ENCODE data around the gene CCDC3.
"Not testable (repeated sequence)": the region's sequence is repeated elsewhere in the genome, so short reads cannot be mapped to it uniquely, and the experiment has no call there.

Gene CCDC3

DNA sequence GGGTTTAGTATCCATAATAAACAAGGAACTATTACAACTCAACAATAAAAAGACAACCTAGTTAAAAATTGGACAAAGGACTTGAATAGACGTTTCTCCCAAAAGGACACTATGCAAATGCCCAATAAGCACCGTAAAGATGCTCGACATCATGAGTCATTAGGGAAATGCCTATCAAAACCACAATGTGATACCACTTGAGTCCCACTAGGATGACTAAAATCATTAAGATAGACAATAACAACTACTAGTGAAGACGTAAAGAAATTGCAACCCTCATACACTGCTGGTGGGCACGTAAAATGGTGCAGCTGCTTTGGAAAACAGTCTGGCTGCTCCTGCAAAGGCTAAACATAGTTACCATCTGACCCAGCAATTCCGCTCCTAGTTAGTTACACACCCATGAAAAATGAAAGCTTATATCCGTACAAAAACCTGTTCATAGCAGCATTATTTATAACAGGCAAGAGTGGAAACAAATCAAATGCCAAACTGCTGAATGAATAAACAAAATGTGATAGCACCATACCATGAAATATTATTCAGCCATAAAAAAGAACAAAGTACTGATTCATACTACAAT, 17.3 kb downstream of the CCDC3 start:
- TF ChIP-seq CTCF (IDR thresholded peaks at IDR 0.05; ENCODE audit: extremely low read depth, insufficient read depth, missing control alignments) = no peak
- in situ Hi-C loops (cut with MboI; ENCODE audit: low pct_unique_long_range_greater_than_20kb, low sequenced_read_pairs, unreplicated experiment) = no loop called here
- no peak for DNase-seq (ENCODE audit: low spot score)

DNA sequence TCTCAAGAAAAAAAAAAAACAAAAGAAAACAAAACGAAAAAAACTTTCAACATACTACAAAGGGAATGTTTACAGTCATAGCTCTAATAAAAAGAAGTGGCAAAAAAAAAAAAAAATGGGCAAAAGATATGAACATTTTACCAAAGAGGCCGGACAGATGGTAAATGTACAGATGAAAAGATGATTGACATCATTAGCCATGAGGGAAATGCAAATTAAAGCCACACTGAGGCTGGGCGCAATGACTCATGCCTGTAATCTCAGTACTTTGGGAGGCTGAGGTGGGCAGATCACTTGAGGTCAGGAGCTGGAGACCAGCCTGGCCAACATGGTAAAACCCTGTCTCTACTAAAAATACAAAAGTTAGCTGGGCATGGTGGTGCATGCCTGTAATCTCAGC, 17.9 kb downstream of the CCDC3 start:
- DNase-seq (ENCODE audit: low spot score); in situ Hi-C loops (cut with MboI; ENCODE audit: low pct_unique_long_range_greater_than_20kb, low sequenced_read_pairs, unreplicated experiment): not testable (repeated sequence)

- no peak for TF ChIP-seq CTCF (IDR thresholded peaks at IDR 0.05; ENCODE audit: extremely low read depth, insufficient read depth, missing control alignments)
- DNase-seq (ENCODE audit: low spot score) = no peak
- in situ Hi-C loops (cut with MboI; ENCODE audit: low pct_unique_long_range_greater_than_20kb, low sequenced_read_pairs, unreplicated experiment) = no loop called here
Measured at GRCh38 chr10:12981570-12981969, 19.9 kb downstream of the CCDC3 start.

GRCh38 chr10:12980713-12981306, 20.7 kb downstream of the CCDC3 start:
- no peak for TF ChIP-seq CTCF (IDR thresholded peaks at IDR 0.05; ENCODE audit: extremely low read depth, insufficient read depth, missing control alignments)
- no peak for DNase-seq (ENCODE audit: low spot score)
- in situ Hi-C loops (cut with MboI; ENCODE audit: low pct_unique_long_range_greater_than_20kb, low sequenced_read_pairs, unreplicated experiment) = no loop called here

DNA sequence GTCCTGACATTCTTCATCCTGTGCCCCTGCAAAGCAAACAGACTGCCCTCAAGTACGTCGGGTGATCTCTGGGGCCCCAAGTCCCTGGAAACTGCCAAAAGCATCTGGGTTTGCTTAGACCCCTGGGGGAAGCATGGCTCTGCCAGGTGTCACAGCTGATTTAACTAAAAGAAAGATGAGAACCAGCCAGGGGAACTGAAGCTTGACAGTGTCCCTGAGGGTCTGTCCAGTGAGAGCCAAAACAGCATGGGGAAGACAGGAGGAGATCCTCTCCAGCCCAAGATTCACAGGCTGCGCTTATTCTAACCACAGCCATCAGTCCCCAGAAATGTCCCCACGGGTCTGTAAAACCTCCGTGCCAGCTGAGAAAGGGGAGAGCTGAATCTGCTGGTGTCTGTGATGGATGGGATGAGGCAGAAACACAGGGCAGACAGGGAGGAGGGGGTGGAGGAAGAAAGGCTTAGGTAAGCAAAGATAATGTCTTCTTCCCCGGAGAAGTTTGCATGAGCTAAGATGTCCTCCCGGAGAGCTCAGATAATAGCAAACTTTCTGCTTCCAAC, 21.3 kb downstream of the CCDC3 start:
- in situ Hi-C loops (cut with MboI; ENCODE audit: low pct_unique_long_range_greater_than_20kb, low sequenced_read_pairs, unreplicated experiment) = no loop called here
- no peak for DNase-seq (ENCODE audit: low spot score)
- no peak for TF ChIP-seq CTCF (IDR thresholded peaks at IDR 0.05; ENCODE audit: extremely low read depth, insufficient read depth, missing control alignments)

DNA sequence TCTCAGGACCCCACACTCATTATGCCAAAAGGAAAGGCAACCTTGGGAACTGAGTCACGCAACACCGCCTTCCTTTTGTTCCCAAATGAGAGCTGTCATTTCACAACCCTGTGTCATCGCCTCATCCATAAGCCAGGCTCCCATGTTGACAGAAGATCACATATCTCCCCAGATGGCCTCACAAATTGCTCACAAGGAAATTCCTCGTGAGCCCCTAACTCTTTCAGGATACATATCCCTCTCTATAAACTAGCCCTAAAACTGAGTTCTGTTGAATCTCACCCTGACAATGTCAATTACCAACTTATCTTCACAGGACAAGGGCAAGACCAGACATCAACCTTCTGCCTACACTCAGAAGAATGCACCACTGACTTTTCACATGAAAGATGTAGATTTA, 22.6 kb downstream of the CCDC3 start:
- in situ Hi-C loops (cut with MboI; ENCODE audit: low pct_unique_long_range_greater_than_20kb, low sequenced_read_pairs, unreplicated experiment) = no loop called here
- no peak for DNase-seq (ENCODE audit: low spot score)
- no peak for TF ChIP-seq CTCF (IDR thresholded peaks at IDR 0.05; ENCODE audit: extremely low read depth, insufficient read depth, missing control alignments)

DNA sequence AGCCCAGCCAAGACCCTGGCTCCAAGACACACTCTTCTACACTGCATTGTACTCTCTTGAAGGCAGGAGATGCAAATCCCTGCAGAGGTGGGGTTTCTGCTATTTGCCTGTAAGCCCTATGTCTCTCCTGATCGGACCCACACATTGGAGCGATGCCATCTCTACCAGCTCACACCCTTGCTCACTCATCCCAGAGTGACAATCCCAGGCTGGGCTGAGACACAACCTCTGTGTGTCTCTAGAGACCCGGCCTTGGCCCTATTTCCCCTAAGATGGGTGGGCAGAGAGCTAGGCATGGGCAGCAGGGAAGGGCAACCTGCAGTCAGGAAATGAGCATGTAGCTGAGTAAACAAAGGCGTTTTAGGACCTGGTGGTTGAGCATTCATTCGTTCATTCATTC, 25.6 kb downstream of the CCDC3 start:
- no peak for TF ChIP-seq CTCF (IDR thresholded peaks at IDR 0.05; ENCODE audit: extremely low read depth, insufficient read depth, missing control alignments)
- no peak for DNase-seq (ENCODE audit: low spot score)
- in situ Hi-C loops (cut with MboI; ENCODE audit: low pct_unique_long_range_greater_than_20kb, low sequenced_read_pairs, unreplicated experiment) = no loop called here
